Smooth muscle cell (in vitro differentiated cells): ENCODE results near the gene ZNF730. TPM values are rescaled to one million over a fixed set of nuclear protein-coding genes. Genes with fewer than 3 reads are reported as not detected.

ENCODE experiments used
- DNase-seq: peaks from one replicate; lab custom pipeline; 2025; ENCODE audit not compliant: unreplicated experiment; lab: John Stamatoyannopoulos, UW
- H2AFZ ChIP-seq: fragments of 200-600 bp; sonication (generic); 2 replicates; pipeline ENCODE4 v1.6.0; 2016; ENCODE audit warnings: antibody characterized with exemption, low read depth, mild to moderate bottlenecking
- H3F3A ChIP-seq: fragments of 200-600 bp; sonication (generic); 2 replicates; pipeline ENCODE4 v1.6.0; 2017; ENCODE audit warnings: antibody characterized with exemption, low read depth
- H3K27ac ChIP-seq: fragments of 200-600 bp; sonication (generic); 2 replicates; pipeline ENCODE4 v1.5.1; 2016; ENCODE audit warnings: low read depth, mild to moderate bottlenecking
- H3K27me3 ChIP-seq: fragments of 200-600 bp; sonication (generic); 2 replicates; pipeline ENCODE4 v1.6.1; 2016; ENCODE audit warnings: low read depth, mild to moderate bottlenecking
- H3K36me3 ChIP-seq: fragments of 200-600 bp; sonication (generic); 2 replicates; pipeline ENCODE4 v1.5.1; 2016; ENCODE audit warnings: low read depth
- H3K4me1 ChIP-seq: fragments of 200-600 bp; sonication (generic); 2 replicates; pipeline ENCODE4 v1.5.1; 2016; ENCODE audit warnings: low read depth
- H3K4me2 ChIP-seq: fragments of 200-600 bp; sonication (generic); 2 replicates; pipeline ENCODE4 v1.6.0; 2016; ENCODE audit warnings: mild to moderate bottlenecking
- H3K4me3 ChIP-seq: fragments of 200-600 bp; sonication (generic); 2 replicates; pipeline ENCODE4 v1.5.1; 2016; ENCODE audit warnings: mild to moderate bottlenecking
- H3K79me2 ChIP-seq: fragments of 200-600 bp; sonication (generic); 2 replicates; pipeline ENCODE4 v1.6.0; 2016; ENCODE audit warnings: low read depth, mild to moderate bottlenecking
- H3K9ac ChIP-seq: fragments of 200-600 bp; sonication (generic); 2 replicates; pipeline ENCODE4 v1.6.0; 2016; ENCODE audit warnings: low read depth
- H3K9me3 ChIP-seq: fragments of 200-600 bp; sonication (generic); replicated peaks from 2 replicates; pipeline ENCODE4 v1.5.1; 2016; ENCODE audit warnings: low read depth
- H4K20me1 ChIP-seq: fragments of 200-600 bp; sonication (generic); 2 replicates; pipeline ENCODE4 v1.6.0; 2016; ENCODE audit warnings: low read depth
- CTCF ChIP-seq: fragments of 200-600 bp; sonication (generic); IDR thresholded peaks from 2 replicates; pipeline ENCODE4 v1.5.1; 2017; ENCODE audit warnings: borderline replicate concordance, mild to moderate bottlenecking, antibody characterized with exemption; ENCODE audit not compliant: insufficient read depth, poor library complexity, severe bottlenecking
- WGBS: methylation state at CpG from one replicate; pipeline ENCODE4 v1.1.7; 2016; ENCODE audit warnings: low lambda C conversion rate; 5-methylcytosine and 5-hydroxymethylcytosine counted together
- polyA plus RNA-seq: library from polyadenylated mRNA; unstranded; fragments of >200 nt; fragmentation: Nextera tagmentation; extraction: Ambion mirVana; gene quantifications from 2 replicates; pipeline ENCODE4 v1.2.1, GENCODE V29; 2016
- total RNA-seq: library from RNA; depleted of rRNA; stranded (reverse); fragments of >200 nt; gene quantifications from 2 replicates; pipeline ENCODE4 v1.2.3, GENCODE V29; 2014

Gene ZNF730
- total and polyA plus RNA-seq, 2 experiments from 2014 or later = 2.4 to 8.4 TPM

- Histone ChIP-seq H3K79me2 (no peaks in the 10 kb centered on the region), H3K4me3 (no peak overlapping the region), H2AFZ (no peak overlapping the region), H3K9me3 (no peaks in the 10 kb centered on the region), H3K4me1 (no peaks in the 10 kb centered on the region), H3K4me2 (no peak overlapping the region), H3K27me3 (no peaks in the 10 kb centered on the region), H4K20me1 (no peaks in the 10 kb centered on the region), H3K27ac (no peak overlapping the region), H3K36me3 (no peaks in the 10 kb centered on the region), H3F3A (no peaks in the 10 kb centered on the region), H3K9ac (no peak overlapping the region)
- DNase-seq = no peak
- WGBS = 82% methylated on average over 11 of the region's 11 CpGs
- TF ChIP-seq CTCF = no peak
Measured at GRCh38 chr19:23183251-23183650, 66.4 kb downstream of the ZNF730 start.

DNA sequence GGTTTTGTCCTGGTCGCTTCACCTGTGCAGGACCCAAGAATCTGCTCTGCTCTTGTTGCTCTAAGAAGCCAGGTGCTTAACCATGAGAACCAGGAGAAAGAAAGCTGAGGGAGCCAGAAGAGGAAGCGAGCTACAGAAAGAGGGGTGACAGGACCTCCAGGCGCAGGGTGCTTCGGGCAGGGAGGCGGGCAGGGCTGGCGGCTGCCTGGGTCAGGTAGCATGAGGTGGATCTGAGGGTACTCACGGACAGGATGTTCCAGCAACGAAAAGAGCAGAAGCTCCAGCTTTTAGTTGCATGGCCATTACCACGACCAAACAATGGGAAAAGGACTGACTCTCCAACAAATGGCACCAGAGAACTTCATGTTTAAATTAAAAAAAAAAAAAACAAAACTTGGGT is 73.5 kb downstream of the ZNF730 start:
- no peaks in the 10 kb centered on the region for H3K27me3 ChIP-seq
- H3K9me3 ChIP-seq = no peaks in the 10 kb centered on the region
- no peak overlapping the region for H3K27ac ChIP-seq
- H3K4me2 ChIP-seq = no peak overlapping the region
- no peaks in the 10 kb centered on the region for H3K36me3 ChIP-seq
- H4K20me1 ChIP-seq = no peaks in the 10 kb centered on the region
- no peak for DNase-seq
- TF ChIP-seq CTCF = no peak
- H3K4me3 ChIP-seq = no peak overlapping the region
- H3K9ac ChIP-seq = no peak overlapping the region
- no peak overlapping the region for H2AFZ ChIP-seq
- no peaks in the 10 kb centered on the region for H3F3A ChIP-seq
- no peaks in the 10 kb centered on the region for H3K79me2 ChIP-seq
- no peaks in the 10 kb centered on the region for H3K4me1 ChIP-seq
- WGBS = 87% methylated on average over 9 of the region's 9 CpGs

Other genes starting within 250 kb of the ZNF730 start
- gene ZNF728, start 113.8 kb upstream of the ZNF730 start, total RNA-seq = not detected in 2 replicates
- not detected in 2 replicates for gene ZNF728, start 113.8 kb upstream of the ZNF730 start, polyA plus RNA-seq
- gene ZNF724, start 133.4 kb downstream of the ZNF730 start, total RNA-seq = 4.0 and 8.6 TPM in 2 replicates
- gene ZNF724, start 133.4 kb downstream of the ZNF730 start, polyA plus RNA-seq = 0.57 and 2.3 TPM in 2 replicates